ENCODE measurements around the gene GJD2.

DNA sequence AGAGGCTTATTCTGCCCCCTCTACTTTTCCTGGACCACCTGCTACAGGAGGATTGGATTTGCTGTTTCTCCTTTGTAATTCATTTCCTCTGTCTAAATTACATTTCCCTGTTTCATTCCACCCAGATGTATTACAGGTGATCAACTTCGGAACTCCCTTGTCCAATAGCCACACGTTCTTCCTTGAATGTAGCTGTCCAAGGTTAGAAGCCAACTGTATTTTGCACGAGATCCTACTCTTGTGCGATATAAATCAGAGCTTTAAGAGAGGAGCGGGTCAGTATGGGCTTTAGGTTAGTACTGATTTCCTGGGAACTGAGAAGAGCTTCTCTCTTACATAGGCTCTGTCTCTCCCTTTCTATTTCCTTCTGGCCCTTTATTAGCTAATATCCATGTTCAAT is 20.5 kb downstream of the GJD2 start:
- TF ChIP-seq ZNF274 (IDR thresholded peaks at IDR 0.05; ENCODE audit: low read depth, low read length) (no peak), YY1 (IDR thresholded peaks at IDR 0.05; ENCODE audit: insufficient read depth, insufficient read length) (no peak), SUZ12 (IDR thresholded peaks at IDR 0.05; ENCODE audit: extremely low read depth, insufficient read depth, insufficient read length) (no peak)

Measured in NT2/D1 (cell line).